GM19238 (cell line): ENCODE measurements around the gene DSCAM.
"Not testable (repeated sequence)": the region's sequence is repeated elsewhere in the genome, so short reads cannot be mapped to it uniquely, and the experiment has no call there.

Experiments used
- DNase-seq: peaks from one replicate; pipeline ENCODE4 v3.0.0; 2011; ENCODE audit warnings: low spot score; ENCODE audit not compliant: insufficient read length

The DSCAM gene

GRCh38 chr21:40466893-40467483 is 380.0 kb downstream of the DSCAM start:
- DNase-seq = no peak

GRCh38 chr21:40465382-40465781 is 381.6 kb downstream of the DSCAM start:
- DNase-seq = no peak

- DNase-seq = no peak
Observed at GRCh38 chr21:40463176-40463575, 383.8 kb downstream of the DSCAM start.

- no peak for DNase-seq
Observed at GRCh38 chr21:40461008-40461407, 385.9 kb downstream of the DSCAM start.

- no peak for DNase-seq
Observed at GRCh38 chr21:40457741-40458140, 389.2 kb downstream of the DSCAM start.

- DNase-seq = no peak
Observed at GRCh38 chr21:40454057-40454456, 392.9 kb downstream of the DSCAM start.

- no peak for DNase-seq
Observed at GRCh38 chr21:40453183-40453582, 393.8 kb downstream of the DSCAM start.

- DNase-seq = no peak
Observed at GRCh38 chr21:40452548-40452947, 394.4 kb downstream of the DSCAM start.

GRCh38 chr21:40447016-40447415 is 399.9 kb downstream of the DSCAM start:
- DNase-seq = no peak

GRCh38 chr21:40445349-40445921 is 401.5 kb downstream of the DSCAM start:
- no peak for DNase-seq

- not testable (repeated sequence) for DNase-seq
Observed at GRCh38 chr21:40439581-40439980, 407.4 kb downstream of the DSCAM start.

- no peak for DNase-seq
Observed at GRCh38 chr21:40438616-40439015, 408.3 kb downstream of the DSCAM start.

- no peak for DNase-seq
Observed at GRCh38 chr21:40436261-40436660, 410.7 kb downstream of the DSCAM start.

- no peak for DNase-seq
Observed at GRCh38 chr21:40433538-40433937, 413.4 kb downstream of the DSCAM start.

- DNase-seq = no peak
Observed at GRCh38 chr21:40425981-40426380, 421.0 kb downstream of the DSCAM start.

GRCh38 chr21:40422896-40423635 is 423.9 kb downstream of the DSCAM start:
- no peak for DNase-seq

- no peak for DNase-seq
Observed at GRCh38 chr21:40421121-40421520, 425.8 kb downstream of the DSCAM start.

- DNase-seq = no peak
Observed at GRCh38 chr21:40416572-40416971, 430.4 kb downstream of the DSCAM start.

GRCh38 chr21:40408561-40408960 is 438.4 kb downstream of the DSCAM start:
- DNase-seq = no peak

GRCh38 chr21:40404396-40404800 is 442.6 kb downstream of the DSCAM start:
- no peak for DNase-seq

GRCh38 chr21:40402884-40403582 is 443.9 kb downstream of the DSCAM start:
- no peak for DNase-seq

GRCh38 chr21:40395732-40396131 is 451.2 kb downstream of the DSCAM start:
- no peak for DNase-seq
